ENCODE measurements around the gene OR10P1. TPM values are rescaled to one million over a fixed set of nuclear protein-coding genes. Genes with fewer than 3 reads are reported as not detected.

The OR10P1 gene
- total and polyA plus RNA-seq, 2 of the 4 experiments (the other 2 are of a cell fraction) = not detected

DNA sequence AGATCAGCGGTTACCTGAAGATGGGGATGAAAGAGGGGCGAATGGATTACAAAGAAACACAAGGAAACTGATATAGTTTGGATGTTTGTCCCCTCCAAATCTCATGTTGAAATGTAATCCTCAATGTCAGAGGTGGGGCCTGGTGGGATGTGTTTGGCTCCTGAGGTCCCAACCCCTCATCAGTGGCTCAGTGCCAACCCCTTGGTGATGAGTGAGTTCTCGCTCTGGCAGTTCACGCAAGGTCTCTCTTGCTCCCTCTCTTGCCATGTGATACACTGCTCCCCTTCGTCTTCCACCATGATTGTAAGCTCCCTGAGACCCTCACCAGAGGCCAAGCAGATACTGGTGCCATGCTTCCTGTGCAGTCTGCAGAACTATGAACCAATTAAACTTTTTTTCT, 43.0 kb downstream of the OR10P1 start:
- Histone ChIP-seq H4K5ac (ENCODE audit: low read depth, low read length) (no peak overlapping the region), H2BK5ac (ENCODE audit: low read depth, low read length, poor library complexity, severe bottlenecking) (no peak overlapping the region), H4K8ac (ENCODE audit: low read depth in 2 of 2, low read length in 2 of 2) (no peak overlapping the region), H3K4me2 (ENCODE audit: low read depth, low read length) (no peak overlapping the region), H3K14ac (replicated peaks; ENCODE audit: low read depth, low read length) (no peak overlapping the region), H3K4me3 (ENCODE audit: insufficient read depth, low read depth, low read length) (no peak overlapping the region), H3K9me3 (ENCODE audit: control insufficient read depth, insufficient read depth, low read length) (no peaks in the 10 kb centered on the region), H3K4me1 (ENCODE audit: control insufficient read depth, insufficient read depth, low read length) (peaks cover 2% of the 10 kb centered on the region), H2AFZ (replicated peaks; ENCODE audit: low read length, poor library complexity) (no peak overlapping the region), H2BK20ac (ENCODE audit: low read depth, low read length) (no peak overlapping the region), H3K9ac (ENCODE audit: low read depth, low read length) (no peak overlapping the region), H2AK9ac (replicated peaks; ENCODE audit: low read depth, low read length, poor library complexity) (no peak overlapping the region), H3K36me3 (ENCODE audit: control insufficient read depth, insufficient read depth, low read length) (no peaks in the 10 kb centered on the region), H3K27me3 (ENCODE audit: control insufficient read depth, insufficient read depth, low read length) (peaks cover 9% of the 10 kb centered on the region), H4K20me1 (ENCODE audit: insufficient read depth, low read length) (no peaks in the 10 kb centered on the region), H3K79me1 (ENCODE audit: low read depth in 1 of 2, low read length in 2 of 2) (no peaks in the 10 kb centered on the region), H3K23ac (ENCODE audit: low read depth, low read length) (no peak overlapping the region), H2BK15ac (ENCODE audit: low read depth, low read length) (no peak overlapping the region), H4K91ac (ENCODE audit: insufficient read depth, low read depth, low read length) (no peak overlapping the region), H3K18ac (ENCODE audit: low read depth, low read length) (no peak overlapping the region), H3K4ac (ENCODE audit: low read depth, low read length) (no peak overlapping the region), H2BK120ac (ENCODE audit: low read depth, low read length) (no peak overlapping the region), H3K27ac (ENCODE audit: insufficient read depth, low read length) (no peak overlapping the region), H3K9me1 (ENCODE audit: insufficient read depth, low read length) (no peaks in the 10 kb centered on the region), H3K56ac (ENCODE audit: extremely low read depth, insufficient read depth, low read length) (no peak overlapping the region), H2AK5ac (ENCODE audit: low read depth, low read length) (no peak overlapping the region)
- ATAC-seq (ENCODE audit: low read depth) = no peak
- no peak for DNase-seq
- intact Hi-C loops (cut with micrococcal nuclease) (no loop called here), dilution Hi-C loops (cut with HindIII; ENCODE audit: low sequenced_read_pairs, unreplicated experiment) (no loop called here), in situ Hi-C loops (cut with MboI; ENCODE audit: low sequenced_read_pairs) (no loop called here)
- 72% methylated on average over 3 of the region's 5 CpGs; no CpG with 5 or more reads in 1 of the 2 experiments for WGBS, 2 experiments (ENCODE audit: extremely low coverage in 2 of 2, insufficient read length in 1 of 2)
- TF ChIP-seq BHLHE40 (IDR thresholded peaks at IDR 0.05; ENCODE audit: low read depth, low read length) (no peak), MXI1 (IDR thresholded peaks at IDR 0.05; ENCODE audit: borderline replicate concordance, low read depth, low read length) (no peak), CHD1 (IDR thresholded peaks at IDR 0.05; ENCODE audit: low read depth, low read length) (no peak), MAFK (IDR thresholded peaks at IDR 0.05; ENCODE audit: low read depth, low read length) (no peak), MAZ (IDR thresholded peaks at IDR 0.05; ENCODE audit: borderline replicate concordance, low read depth, low read length) (no peak), NFE2L2 (IDR thresholded peaks at IDR 0.05; ENCODE audit: low read depth, low read length) (no peak), RCOR1 (IDR thresholded peaks at IDR 0.05; ENCODE audit: insufficient replicate concordance, low read length) (no peak)
- CTCF ChIA-PET = no interaction called here
- no TSS peak for BruUV-seq (replicated peaks)
- POLR2A ChIA-PET (ENCODE audit: unreplicated experiment) = no interaction called here
